HG03135 (cell line): Measurements from ENCODE around the gene MMEL1.
"Not testable (repeated sequence)": the region's sequence is repeated elsewhere in the genome, so short reads cannot be mapped to it uniquely, and the experiment has no call there.

Source experiments
- ATAC-seq: cut with Tn5 transposase; IDR thresholded peaks from one replicate; pipeline ENCODE4 v1.9.1; 2021; ENCODE audit warnings: mild to moderate bottlenecking, moderate library complexity; ENCODE audit not compliant: unreplicated experiment

The MMEL1 gene

GRCh38 chr1:2628933-2629626, 3.7 kb downstream of the MMEL1 start:
- no peak for ATAC-seq

- no peak for ATAC-seq
Observed at GRCh38 chr1:2628191-2628932, 4.5 kb downstream of the MMEL1 start.

DNA sequence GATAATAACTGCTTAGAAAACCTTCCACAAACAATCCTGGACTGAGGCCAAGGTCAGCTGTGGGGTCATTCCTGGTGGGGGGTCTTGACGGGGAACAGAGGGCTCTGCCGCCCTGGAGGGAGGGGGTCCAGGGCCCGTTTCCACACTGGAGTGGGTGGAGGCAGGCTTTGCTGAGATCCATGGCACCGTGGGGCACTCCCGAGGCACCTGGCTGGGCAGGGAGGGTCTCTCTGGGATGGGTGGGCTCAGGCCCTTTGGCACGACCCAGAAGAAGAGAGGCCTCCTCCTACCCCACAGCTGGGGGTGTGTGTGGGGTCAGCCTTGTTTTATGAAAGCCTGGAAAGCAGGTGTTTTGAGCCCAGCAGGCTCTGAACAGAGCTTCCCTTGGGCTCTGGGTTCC, 5.1 kb downstream of the MMEL1 start:
- no peak for ATAC-seq

DNA sequence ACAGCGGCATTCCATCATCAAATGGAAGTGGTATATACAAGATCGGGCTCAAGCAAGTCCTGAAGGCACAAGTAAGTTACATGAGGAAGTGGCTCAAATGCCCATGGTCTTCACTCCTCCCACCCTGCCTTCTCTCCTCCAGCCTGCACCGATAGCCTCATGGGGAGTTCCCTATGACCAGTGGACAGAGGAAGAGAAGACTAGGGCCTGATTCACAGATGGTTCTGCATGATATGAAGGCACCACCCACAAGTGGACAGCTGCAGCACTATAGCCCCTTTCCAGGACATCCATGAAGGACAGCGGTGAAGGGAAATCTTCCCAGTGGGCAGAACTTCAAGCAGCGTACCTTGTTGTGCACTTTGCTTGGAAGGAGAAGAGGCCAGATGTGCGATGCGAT, 7.1 kb downstream of the MMEL1 start:
- not testable (repeated sequence) for ATAC-seq

- ATAC-seq = no peak
Observed at GRCh38 chr1:2625311-2625710, 7.5 kb downstream of the MMEL1 start.

DNA sequence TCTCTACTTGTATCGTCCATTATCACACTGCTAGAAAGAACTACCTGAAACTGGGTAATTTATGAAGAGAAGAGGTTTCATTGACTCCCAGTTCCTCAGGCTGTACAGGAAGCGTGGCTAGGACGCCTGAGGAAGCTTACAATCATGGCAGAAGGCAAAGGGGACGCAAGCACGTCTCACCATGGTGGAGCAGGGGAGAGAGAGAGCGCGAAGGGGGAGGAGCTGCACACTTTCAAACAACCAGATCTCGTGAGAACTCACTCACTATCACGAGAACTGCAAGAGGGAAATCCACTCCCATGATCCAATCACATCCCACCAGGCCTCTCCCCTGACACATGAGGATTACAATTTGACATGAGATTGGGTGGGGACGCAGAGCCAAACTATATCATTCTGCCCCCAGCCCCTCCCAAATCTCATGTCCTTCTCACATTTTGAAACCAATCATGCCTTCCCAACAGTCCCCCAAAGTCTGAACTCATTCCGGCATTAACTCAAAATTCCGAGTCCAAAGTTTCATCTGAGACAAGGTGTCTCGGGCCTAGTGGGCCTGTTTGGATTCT, 8.0 kb downstream of the MMEL1 start:
- no peak for ATAC-seq

GRCh38 chr1:2623571-2624337, 9.1 kb downstream of the MMEL1 start:
- no peak for ATAC-seq

DNA sequence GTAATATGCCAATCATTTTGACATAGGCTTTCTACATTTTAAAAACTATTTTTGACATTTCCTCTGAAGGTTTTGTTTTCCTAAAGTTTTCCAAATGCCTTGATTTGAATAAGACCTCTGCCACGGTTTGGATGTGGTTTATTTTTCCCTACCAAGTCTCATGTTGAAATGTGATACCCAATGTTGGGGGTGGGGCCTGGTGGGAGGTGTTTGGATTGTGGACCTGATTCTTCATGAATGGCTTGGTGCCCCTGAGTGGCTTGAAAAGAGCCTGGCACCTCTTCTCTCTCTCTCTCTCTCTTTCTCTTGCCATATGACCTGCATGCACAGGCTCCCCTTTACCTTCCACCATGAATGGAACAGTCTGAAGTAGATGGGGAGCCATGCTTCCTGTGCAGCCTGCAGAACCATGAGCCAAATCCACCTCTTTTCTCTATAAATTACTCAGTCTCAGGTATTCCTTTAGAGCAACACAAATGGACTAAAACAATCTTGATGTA, 14.8 kb downstream of the MMEL1 start:
- no peak for ATAC-seq

DNA sequence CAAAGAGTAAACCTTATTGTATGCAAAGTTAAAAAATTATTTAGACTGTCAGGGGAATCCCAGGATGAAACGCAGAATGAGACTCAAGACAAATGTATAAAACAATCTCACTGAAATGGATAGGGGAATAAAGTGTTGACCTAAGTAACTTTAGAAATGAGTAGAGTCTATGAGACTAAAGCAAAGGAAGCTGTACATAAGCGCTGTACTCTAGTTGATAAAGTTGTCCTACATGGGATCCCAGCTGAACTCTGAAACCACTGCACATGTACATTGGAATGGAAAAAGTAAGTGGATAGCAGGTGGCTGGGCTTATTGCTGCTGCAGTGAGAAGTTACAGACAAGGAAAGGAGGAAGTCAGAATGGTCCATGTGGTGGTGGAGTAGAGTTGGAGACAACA, 18.7 kb downstream of the MMEL1 start:
- ATAC-seq = no peak

- no peak for ATAC-seq
Observed at GRCh38 chr1:2612591-2613365, 20.0 kb downstream of the MMEL1 start.

- ATAC-seq = no peak
Observed at GRCh38 chr1:2611621-2612437, 21.0 kb downstream of the MMEL1 start.

- ATAC-seq = no peak
Observed at GRCh38 chr1:2611031-2611501, 21.8 kb downstream of the MMEL1 start.

- no peak for ATAC-seq
Observed at GRCh38 chr1:2610036-2610959, 22.5 kb downstream of the MMEL1 start.

- ATAC-seq = no peak
Observed at GRCh38 chr1:2609319-2610035, 23.3 kb downstream of the MMEL1 start.

DNA sequence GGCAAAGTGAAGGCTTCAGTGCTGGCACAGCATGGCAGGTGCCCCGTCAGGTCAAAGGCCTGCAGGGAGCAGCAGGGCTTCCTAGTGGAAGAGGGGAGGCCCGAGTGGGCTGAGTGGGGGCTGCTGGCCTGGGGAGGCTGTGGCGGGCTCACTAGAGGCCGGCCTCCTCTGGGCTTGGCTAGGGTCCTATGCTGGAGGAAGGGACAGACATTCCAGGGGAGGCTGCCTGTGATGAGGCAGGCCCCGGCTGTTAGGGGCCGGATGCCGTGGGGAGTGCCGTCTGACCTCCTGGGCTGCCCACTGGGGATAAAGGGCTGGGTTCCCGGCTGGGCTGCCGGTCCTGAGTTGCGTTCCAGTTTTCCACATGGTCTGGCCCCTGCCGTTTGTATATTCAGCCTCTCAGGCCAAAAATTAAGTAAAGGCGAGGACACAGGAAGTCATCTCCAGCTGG, 25.1 kb downstream of the MMEL1 start:
- ATAC-seq = no peak

GRCh38 chr1:2606881-2607621, 25.8 kb downstream of the MMEL1 start:
- ATAC-seq = no peak

DNA sequence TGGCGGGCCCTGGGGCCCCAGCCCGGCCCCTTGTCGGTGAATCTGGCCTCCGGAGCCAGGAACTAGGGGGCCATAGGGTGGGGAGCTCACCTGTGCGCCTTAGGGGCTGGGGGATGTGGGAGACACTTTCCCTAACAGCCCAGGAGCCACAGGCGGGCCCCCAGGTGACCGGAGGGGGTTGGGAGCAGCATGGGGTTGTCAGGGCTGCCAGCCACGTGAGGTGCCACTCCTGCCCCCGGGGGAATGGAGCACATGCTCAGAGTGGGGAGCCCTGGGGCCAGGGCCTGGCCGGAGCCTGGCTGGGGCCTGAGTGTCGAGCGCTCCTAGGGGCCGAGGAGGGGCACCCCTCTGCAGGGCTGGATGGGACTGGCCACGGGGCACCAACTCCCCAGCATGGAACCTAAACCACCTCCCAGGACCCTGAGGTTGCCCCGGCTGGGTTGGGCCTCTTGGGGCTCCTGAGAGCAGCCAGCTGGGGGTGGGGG, 26.4 kb downstream of the MMEL1 start:
- no peak for ATAC-seq
